SK-N-DZ (cell line): ENCODE data around the gene SERINC1. TPM values are rescaled to one million over a fixed set of nuclear protein-coding genes. Genes with fewer than 3 reads are reported as not detected.
A peak's percentile ranks its signal among the peaks of the same experiment; 100 is the strongest.
"Not testable (repeated sequence)": the region's sequence is repeated elsewhere in the genome, so short reads cannot be mapped to it uniquely, and the experiment has no call there.

ENCODE experiments used
- DNase-seq: peaks from one replicate; pipeline ENCODE4 v3.0.0-alpha.2; 2015; ENCODE audit warnings: low spot score
- polyA plus RNA-seq, 2 experiments: library from polyadenylated mRNA; depleted of rRNA; stranded (reverse); fragments of >200 nt; gene quantifications; 2 replicates each; pipeline ENCODE4 v1.2.3, GENCODE V29; 2014

SERINC1 gene
- 125 and 144 TPM in 2 replicates for polyA plus RNA-seq (2014; cell fraction: cytosol; rRNA removed)
- 23.1 and 29.7 TPM in 2 replicates for polyA plus RNA-seq (2014; cell fraction: nucleus; rRNA removed)

GRCh38 chr6:122471107-122472021 is at the start of gene SERINC1:
Gene SERINC1, minus strand, starts transcription at chr6:122471807. Its CDS starts 70 bp downstream, at chr6:122471737.
- DNase-seq, result peak; percentile 93

- peak; percentile 52 for DNase-seq
These were observed 39.8 kb upstream of the SERINC1 start for GRCh38 chr6:122511193-122511924.

GRCh38 chr6:122505170-122505569 is 33.6 kb upstream of the SERINC1 start:
- DNase-seq, result not testable (repeated sequence)

- no peak for DNase-seq
These were observed 29.9 kb upstream of the SERINC1 start for GRCh38 chr6:122501475-122501874.

GRCh38 chr6:122495612-122496011 is 24.0 kb upstream of the SERINC1 start:
- no peak for DNase-seq

- DNase-seq, result no peak
These were observed 23.2 kb upstream of the SERINC1 start for GRCh38 chr6:122494665-122495272.

- DNase-seq, result peak; percentile 80
These were observed 20.4 kb upstream of the SERINC1 start for GRCh38 chr6:122491919-122492555.

GRCh38 chr6:122490607-122491006 is 19.0 kb upstream of the SERINC1 start:
- DNase-seq, result no peak

GRCh38 chr6:122484760-122485159 is 13.2 kb upstream of the SERINC1 start:
- no peak for DNase-seq

GRCh38 chr6:122482750-122483080 is 11.1 kb upstream of the SERINC1 start:
- DNase-seq, result no peak

GRCh38 chr6:122476131-122476530 is 4.5 kb upstream of the SERINC1 start:
- peak; percentile 25 for DNase-seq

GRCh38 chr6:122472022-122472340 is 374 bp upstream of the SERINC1 start:
- no peak for DNase-seq

GRCh38 chr6:122461885-122462284 is 9.7 kb downstream of the SERINC1 start:
- DNase-seq, result no peak

GRCh38 chr6:122459865-122460416 is 11.7 kb downstream of the SERINC1 start:
- DNase-seq, result not testable (repeated sequence)

- no peak for DNase-seq
These were observed 12.4 kb downstream of the SERINC1 start for GRCh38 chr6:122459240-122459639.

GRCh38 chr6:122458087-122458486 is 13.5 kb downstream of the SERINC1 start:
- no peak for DNase-seq

- not testable (repeated sequence) for DNase-seq
These were observed 16.5 kb downstream of the SERINC1 start for GRCh38 chr6:122455116-122455515.

- no peak for DNase-seq
These were observed 16.9 kb downstream of the SERINC1 start for GRCh38 chr6:122454673-122455072.

GRCh38 chr6:122452509-122452908 is 19.1 kb downstream of the SERINC1 start:
- no peak for DNase-seq

GRCh38 chr6:122449069-122449468 is 22.5 kb downstream of the SERINC1 start:
- no peak for DNase-seq

- no peak for DNase-seq
These were observed 26.3 kb downstream of the SERINC1 start for GRCh38 chr6:122445274-122445673.
